Aorta (tissue), 5 donors: ENCODE measurements around the gene GAL3ST2. TPM values are rescaled to one million over a fixed set of nuclear protein-coding genes. Genes with fewer than 3 reads are reported as not detected.
"Not testable (repeated sequence)": the region's sequence is repeated elsewhere in the genome, so short reads cannot be mapped to it uniquely, and the experiment has no call there.

Experiments used
- ATAC-seq: fragments of 200-7000 bp; cut with Tn5 transposase; one replicate; pipeline ENCODE4 v1.9.1; 2022; ENCODE audit warnings: moderate library complexity; ENCODE audit not compliant: low FRiP score
- DNase-seq, 2 donors: peaks; one replicate each; pipeline ENCODE4 v3.0.0-alpha.2; 2020
- H3K27ac ChIP-seq, 2 donors: one replicate each; pipeline ENCODE4 v1.5.1; 2013; ENCODE audit warnings: low read length in 2 of 2, mild to moderate bottlenecking in 2 of 2, moderate library complexity in 2 of 2, control low read depth in 1 of 2, inconsistent platforms in 1 of 2, low read depth in 1 of 2
- H3K27me3 ChIP-seq, 2 donors: one replicate each; pipeline ENCODE4 v1.6.1; 2013; ENCODE audit warnings: control low read depth in 1 of 2, low read length in 1 of 2, mild to moderate bottlenecking in 1 of 2, moderate library complexity in 1 of 2; ENCODE audit not compliant: insufficient read depth in 2 of 2, control insufficient read depth in 1 of 2
- H3K36me3 ChIP-seq, 2 donors: one replicate each; pipeline ENCODE4 v1.6.1; 2013; ENCODE audit warnings: control low read depth in 1 of 2, low read length in 1 of 2, mild to moderate bottlenecking in 1 of 2; ENCODE audit not compliant: insufficient read depth in 2 of 2, control insufficient read depth in 1 of 2
- H3K4me1 ChIP-seq, 2 donors: one replicate each; pipeline ENCODE4 v1.6.1; 2013; ENCODE audit warnings: low read length in 2 of 2, control low read depth in 1 of 2, mild to moderate bottlenecking in 1 of 2, moderate library complexity in 1 of 2; ENCODE audit not compliant: insufficient read depth in 2 of 2, control insufficient read depth in 1 of 2
- H3K4me3 ChIP-seq, 2 donors: one replicate each; pipeline ENCODE4 v1.5.1; 2013; ENCODE audit warnings: low read length in 2 of 2, control low read depth in 1 of 2, mild to moderate bottlenecking in 1 of 2
- H3K9me3 ChIP-seq: one replicate; pipeline ENCODE4 v1.6.1; 2013; ENCODE audit warnings: mild to moderate bottlenecking, low read length; ENCODE audit not compliant: control insufficient read depth
- WGBS, 2 donors: extraction: QIAGEN DNeasy Blood & Tissue Kit; methylation state at CpG; one replicate each; pipeline ENCODE4 v1.1.7; 2013; 5-methylcytosine and 5-hydroxymethylcytosine counted together
- intact Hi-C, 2 donors: fragments of 100-400 bp; cut with DNase I; formaldehyde crosslinking; loops; one replicate each; pipeline versions ENCODE4 v1.14.2 to v1.15.0; 2022
- long read RNA-seq, 2 donors: library from polyadenylated mRNA; unstranded; transcript quantifications; one replicate each; pipeline ENCODE4 v2.0.0, GENCODE V29; 2020 to 2021
- polyA plus RNA-seq, 2 donors: library from polyadenylated mRNA; stranded (reverse); fragments of 200-250 nt; gene quantifications; one replicate each; pipeline ENCODE4 v1.2.3, GENCODE V29; 2013
- total RNA-seq, 2 donors: library from RNA; stranded (reverse); fragmentation: NEBNext Ultra II Directional; extraction: Animal tissue kit (Norgen Biotek cat#: 25700); gene quantifications; one replicate each; pipeline ENCODE4 v1.2.1, GENCODE V29; 2021
- donor health status: healthy with polysubstance abuse.
- donor health status: Bipolar disorder and iron deficiency.
- donor health status: DM: no; HTN: no; CAD: no.
- donor health status: DM: no; HTN: no; CAD: no.
- donor health status: DM: yes; HTN: yes; CAD: no.

GAL3ST2 gene
- not detected for total RNA-seq
- not detected for polyA plus RNA-seq
- long read RNA-seq, donor 1, result 0 reads
- long read RNA-seq, donor 2, result 0 reads

DNA sequence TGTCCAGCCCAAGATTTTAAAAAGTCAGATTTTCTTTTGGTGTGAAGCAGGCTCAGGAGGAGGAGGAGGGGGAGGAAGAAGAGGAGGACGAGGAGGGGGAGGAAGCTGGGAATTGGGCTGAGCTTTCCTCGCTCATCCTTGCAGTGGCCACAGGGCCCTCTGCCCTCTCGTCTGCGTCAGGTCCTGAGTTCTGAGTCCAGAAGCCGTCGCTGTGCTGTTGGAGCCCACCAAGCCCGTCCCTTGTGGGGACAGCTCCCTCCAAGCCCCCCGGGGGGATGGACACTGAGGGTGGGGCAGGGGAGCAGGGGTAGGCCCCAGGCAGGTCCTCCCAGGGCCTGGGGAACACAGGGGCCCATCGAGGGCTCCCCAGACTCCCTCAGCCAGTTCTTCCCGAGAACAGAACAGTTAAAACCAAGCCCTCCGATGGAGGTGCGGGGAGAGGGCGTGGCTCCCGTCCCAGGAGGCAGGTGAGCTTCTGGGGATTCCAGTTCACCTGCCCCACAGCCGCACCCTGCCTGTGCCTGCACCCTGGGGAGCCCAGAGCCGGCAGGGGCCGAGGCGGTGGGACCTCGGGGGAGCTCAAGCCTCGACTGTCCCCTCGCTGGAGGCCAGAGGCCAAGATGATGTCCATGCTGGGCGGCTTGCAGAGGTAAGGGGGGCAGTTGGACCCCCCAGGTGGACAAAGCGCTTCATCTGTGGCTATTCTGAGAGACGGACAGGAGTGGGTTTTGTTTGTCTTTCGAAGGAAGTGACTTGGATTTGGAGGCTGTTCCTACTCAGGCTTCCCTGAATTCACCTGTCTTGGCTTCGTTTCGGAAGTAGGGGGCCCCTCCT is at the start of gene GAL3ST2:
TSS of gene GAL3ST2 (plus strand) at position 487 of the 834 bp plus-strand sequence. CDS start at position 621, 134 bp downstream.
- intact Hi-C loops, result no loop called here
- ATAC-seq (no peak), DNase-seq (peak in 1 of 2 donors; percentile 74)
- no peak within 1 kb of the TSS for H3K27ac ChIP-seq
- H3K4me3 ChIP-seq, result no peak within 1 kb of the TSS
- no peaks in the 10 kb centered on the region for H3K36me3 ChIP-seq
- WGBS, 2 donors, result 77 to 79% methylated on average over 27 of the region's 27 CpGs
- no peaks in the 10 kb centered on the region for H3K4me1 ChIP-seq
- no peaks in the 10 kb centered on the region for H3K9me3 ChIP-seq
- H3K27me3 ChIP-seq, result no peaks in the 10 kb centered on the region

DNA sequence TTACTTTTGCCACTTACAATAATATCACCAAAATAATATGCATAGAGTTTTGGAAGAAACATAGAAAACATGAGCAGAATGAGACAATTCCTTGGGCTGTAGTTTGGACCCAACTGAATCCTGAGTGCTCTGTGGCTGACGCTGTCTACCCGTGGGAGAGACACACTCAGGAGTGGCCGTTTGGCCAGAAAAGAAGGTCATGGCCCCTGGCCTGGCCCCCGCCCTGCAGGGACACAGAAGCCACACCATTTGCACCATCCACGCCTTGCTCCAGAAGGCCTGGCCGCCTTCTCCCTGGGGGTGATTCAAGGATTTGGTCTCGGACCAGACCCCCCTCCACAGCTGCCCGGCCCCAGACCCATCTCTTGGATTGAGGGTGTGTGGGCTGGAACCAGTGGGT is 48.6 kb upstream of the GAL3ST2 start:
- no peak for ATAC-seq
- H3K4me1 ChIP-seq, result no peaks in the 10 kb centered on the region
- H3K27me3 ChIP-seq, result no peaks in the 10 kb centered on the region
- DNase-seq, result no peak
- 84 to 89% methylated on average over 8 of the region's 8 CpGs for WGBS, 2 donors
- no peaks in the 10 kb centered on the region for H3K9me3 ChIP-seq
- intact Hi-C loops, result loop anchor here in 1 of 2 donors (10.0 kb wide), 1 partner anchor 147 kb away; no protein-coding TSS in a partner anchor
- no peaks in the 10 kb centered on the region for H3K36me3 ChIP-seq
- no peak overlapping the region for H3K4me3 ChIP-seq
- H3K27ac ChIP-seq, result no peak overlapping the region

DNA sequence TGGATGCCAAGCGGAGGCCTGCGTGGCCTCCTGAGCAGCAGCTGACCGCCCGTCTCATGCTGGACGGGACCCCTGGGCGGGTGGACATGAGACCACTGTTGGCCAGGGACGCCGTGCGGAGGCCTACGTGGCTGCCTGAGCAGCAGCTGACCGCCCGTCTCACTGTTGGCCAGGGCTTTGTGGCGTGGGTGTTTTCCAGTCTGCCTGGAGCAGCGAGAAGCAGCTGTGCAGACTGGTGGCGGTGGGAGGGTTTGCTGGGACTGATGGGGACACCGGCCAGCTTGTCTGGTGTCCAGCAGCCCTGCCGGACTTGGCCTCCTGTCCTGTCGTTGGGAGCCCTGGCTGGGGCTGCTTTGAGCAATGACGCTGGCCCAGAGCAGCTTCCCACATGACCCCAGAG is 48.0 kb upstream of the GAL3ST2 start:
- ATAC-seq, result peak; percentile 54
- peak in 1 of 2 donors; percentile 77 for DNase-seq

DNA sequence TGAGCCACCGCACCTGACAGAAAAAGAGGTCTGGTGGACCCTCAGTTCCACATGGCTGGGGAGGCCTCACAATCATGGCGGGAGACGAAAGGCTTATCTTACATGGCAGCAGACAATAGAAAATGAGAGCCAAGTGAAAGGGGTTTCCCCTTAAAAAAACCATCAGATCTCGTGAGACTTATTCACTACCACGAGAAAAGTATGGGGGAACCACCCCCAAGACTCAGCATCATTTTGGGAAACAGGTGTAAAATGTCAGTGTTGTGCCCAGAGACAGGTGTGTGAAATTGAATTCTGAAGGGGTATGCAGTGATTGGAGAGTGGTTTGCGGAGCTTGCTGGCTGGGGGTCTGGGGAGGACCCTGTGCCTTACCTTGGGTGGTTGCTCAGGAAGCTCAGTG is 46.8 kb upstream of the GAL3ST2 start:
- peaks cover 0 to 2% of the 10 kb centered on the region in 2 donors for H3K27me3 ChIP-seq
- no peaks in the 10 kb centered on the region for H3K9me3 ChIP-seq
- 91 to 94% methylated on average over 6 of the region's 6 CpGs for WGBS, 2 donors
- no peaks in the 10 kb centered on the region for H3K4me1 ChIP-seq
- no peak overlapping the region for H3K4me3 ChIP-seq
- ATAC-seq (no peak), DNase-seq (no peak)
- intact Hi-C loops, result loop anchor here (10.0 kb wide), 1 partner anchor 145 kb away; no protein-coding TSS in a partner anchor
- no peak overlapping the region for H3K27ac ChIP-seq
- H3K36me3 ChIP-seq, result no peaks in the 10 kb centered on the region

More for the DNA sequence above, 48.0 kb upstream of the GAL3ST2 start:
- H3K4me1 ChIP-seq, result no peaks in the 10 kb centered on the region
- no peak overlapping the region for H3K27ac ChIP-seq
- H3K9me3 ChIP-seq, result no peaks in the 10 kb centered on the region
- no peaks in the 10 kb centered on the region for H3K36me3 ChIP-seq
- intact Hi-C loops, result loop anchor here in 1 of 2 donors (10.0 kb wide), 1 partner anchor 146 kb away; no protein-coding TSS in a partner anchor
- 66 to 76% methylated on average over 19 of the region's 19 CpGs for WGBS, 2 donors
- no peaks in the 10 kb centered on the region for H3K27me3 ChIP-seq
- no peak overlapping the region for H3K4me3 ChIP-seq

DNA sequence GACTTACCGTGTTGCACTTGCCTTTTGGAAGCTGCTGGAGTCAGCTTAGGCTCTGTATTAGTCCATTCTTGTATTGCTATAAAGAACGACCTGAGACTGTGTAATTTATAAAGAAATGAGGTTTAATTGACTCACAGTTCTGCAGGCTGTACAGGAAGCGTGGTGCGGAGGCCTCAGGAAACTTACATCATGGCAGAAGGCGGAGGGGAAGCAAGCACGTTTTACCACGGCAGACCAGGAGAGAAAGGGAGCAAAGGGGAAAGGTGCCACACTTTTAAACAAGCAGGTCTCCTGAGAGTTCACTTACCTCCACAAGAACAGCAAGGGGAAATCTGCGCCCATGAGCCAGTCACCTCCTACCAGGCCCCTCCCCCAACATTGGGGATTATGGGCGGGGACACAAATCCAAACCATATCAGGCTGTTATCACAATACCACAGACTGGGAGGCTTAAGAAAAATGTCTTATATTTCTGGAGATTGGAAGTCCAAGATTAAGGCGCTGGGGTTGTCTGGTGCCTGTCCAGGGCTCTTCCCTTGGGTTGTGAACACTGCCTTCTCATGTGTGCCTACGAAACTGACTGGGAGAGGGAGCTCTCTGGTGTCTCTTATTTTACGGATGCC is 45.8 kb upstream of the GAL3ST2 start:
- Histone ChIP-seq H3K27ac (no peak overlapping the region), H3K9me3 (no peaks in the 10 kb centered on the region), H3K4me3 (no peak overlapping the region), H3K36me3 (no peaks in the 10 kb centered on the region), H3K27me3 (peaks cover 0 to 2% of the 10 kb centered on the region in 2 donors), H3K4me1 (no peaks in the 10 kb centered on the region)
- WGBS, 2 donors, result 90 to 91% methylated on average over 12 of the region's 12 CpGs
- no peak for ATAC-seq
- intact Hi-C loops, result loop anchor here in 1 of 2 donors (10.0 kb wide), 1 partner anchor 144 kb away; no protein-coding TSS in a partner anchor
- DNase-seq, result no peak

DNA sequence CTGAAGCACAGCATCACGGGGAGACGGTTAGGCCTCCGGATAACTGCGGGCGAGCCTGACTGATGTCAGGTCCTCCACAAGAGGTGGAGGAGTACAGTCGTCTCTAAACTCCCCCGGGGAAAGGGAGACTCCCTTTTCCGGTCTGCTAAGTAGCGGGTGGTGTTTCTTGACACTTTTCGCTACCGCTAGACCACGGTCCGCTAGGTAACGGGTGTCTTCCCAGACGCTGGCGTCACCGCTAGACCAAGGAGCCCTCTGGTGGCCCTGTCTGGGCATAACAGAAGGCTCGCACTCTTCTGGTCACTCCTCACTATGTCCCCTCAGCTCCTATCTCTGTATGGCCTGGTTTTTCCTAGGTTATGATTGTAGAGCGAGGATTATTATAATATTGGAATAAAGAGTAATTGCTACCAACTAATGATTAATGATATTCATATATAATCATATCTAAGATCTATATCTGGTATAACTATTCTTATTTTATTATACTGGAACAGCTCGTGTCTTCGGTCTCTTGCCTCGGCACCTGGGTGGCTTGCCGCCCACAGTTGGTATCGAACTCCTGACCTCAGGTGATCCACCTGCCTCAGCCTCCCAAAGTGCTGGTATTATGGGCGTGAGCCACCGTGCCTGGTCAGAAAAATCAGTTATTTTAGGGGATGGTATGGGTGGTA is 44.0 kb upstream of the GAL3ST2 start:
- intact Hi-C loops, result loop anchor here in 1 of 2 donors (10.0 kb wide), 1 partner anchor 142 kb away; no protein-coding TSS in a partner anchor
- not testable (repeated sequence) for H3K36me3 ChIP-seq, H3K4me1 ChIP-seq, H3K9me3 ChIP-seq, H3K27me3 ChIP-seq, ATAC-seq, H3K27ac ChIP-seq, H3K4me3 ChIP-seq
- DNase-seq, result peak in 1 of 2 donors; percentile 90
- WGBS, 2 donors, result 37 to 38% methylated on average over 18 to 25 of the region's 26 CpGs

DNA sequence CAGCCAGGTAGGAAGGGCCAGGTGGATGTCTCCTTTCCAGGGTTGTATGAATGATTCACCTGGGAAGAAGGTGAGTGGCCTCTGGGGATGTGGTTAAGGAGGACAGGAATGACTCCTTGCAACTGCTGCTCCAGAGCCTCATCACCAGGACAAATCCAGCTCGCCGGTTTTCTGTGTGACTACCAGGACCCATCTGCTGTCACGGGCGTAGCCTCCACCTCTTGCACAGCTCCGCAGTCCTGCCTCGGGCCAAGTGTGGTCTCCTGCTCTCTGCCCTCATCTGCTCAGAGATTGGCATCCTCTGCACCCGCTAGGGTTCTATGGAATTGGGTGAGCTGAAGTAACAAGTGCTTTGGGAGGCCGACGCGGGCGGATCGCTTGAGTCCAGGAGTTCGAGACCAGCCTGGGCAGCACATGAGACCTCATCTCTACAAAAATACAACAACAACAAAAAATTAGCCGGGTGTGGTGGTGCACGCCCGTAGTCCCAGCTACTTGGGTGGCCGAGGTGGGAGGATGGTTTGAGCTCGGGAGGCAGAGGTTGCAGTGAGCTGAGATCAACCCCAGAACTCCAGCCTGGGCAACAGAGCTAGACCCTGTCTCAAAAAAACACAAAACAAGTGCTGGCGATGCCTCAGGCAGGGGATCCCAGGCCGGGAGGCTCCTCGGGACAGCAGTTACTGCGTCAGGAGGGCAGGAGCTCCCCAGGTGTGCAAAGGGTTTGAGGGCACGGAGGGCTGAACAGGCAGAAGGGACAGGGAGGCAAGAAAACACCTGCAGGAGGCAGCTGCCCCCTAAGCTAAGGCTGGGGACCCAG is 43.0 kb upstream of the GAL3ST2 start:
- peak overlapping the region in 1 of 2 donors; percentile 50 for H3K27ac ChIP-seq
- intact Hi-C loops, result loop anchor here in 1 of 2 donors (10.0 kb wide), 1 partner anchor 141 kb away; no protein-coding TSS in a partner anchor
- no peak overlapping the region for H3K4me3 ChIP-seq
- H3K9me3 ChIP-seq, result no peaks in the 10 kb centered on the region
- H3K36me3 ChIP-seq, result no peaks in the 10 kb centered on the region
- H3K27me3 ChIP-seq, result peaks cover 0 to 2% of the 10 kb centered on the region in 2 donors
- no peaks in the 10 kb centered on the region for H3K4me1 ChIP-seq
- 87 to 89% methylated on average over 23 of the region's 23 CpGs for WGBS, 2 donors
- DNase-seq, result no peak
- ATAC-seq, result no peak

DNA sequence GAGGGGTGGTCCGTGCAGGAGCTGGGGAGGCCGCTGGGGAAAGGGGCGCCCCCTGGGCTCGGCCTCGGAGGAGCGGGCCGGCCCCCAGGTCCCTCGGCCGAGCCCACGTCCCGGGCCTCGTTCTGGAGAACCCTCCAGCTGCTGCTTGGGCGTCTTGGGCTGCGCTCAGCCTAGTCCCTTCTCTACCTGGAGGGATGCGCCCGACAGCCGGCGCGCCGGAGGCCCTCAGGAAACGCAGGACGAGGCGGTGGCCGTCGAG is 42.5 kb upstream of the GAL3ST2 start:
- 1% methylated on average over 25 of the region's 25 CpGs for WGBS, 2 donors

More for the DNA sequence above, 42.5 kb upstream of the GAL3ST2 start:
- H3K4me3 ChIP-seq, result no peak overlapping the region
- no peaks in the 10 kb centered on the region for H3K4me1 ChIP-seq
- H3K36me3 ChIP-seq, result no peaks in the 10 kb centered on the region
- DNase-seq (no peak), ATAC-seq (no peak)
- H3K27ac ChIP-seq, result peak overlapping the region in 1 of 2 donors; percentile 50
- H3K27me3 ChIP-seq, result peaks cover 0 to 2% of the 10 kb centered on the region in 2 donors
- intact Hi-C loops, result loop anchor here in 1 of 2 donors (10.0 kb wide), 1 partner anchor 141 kb away; no protein-coding TSS in a partner anchor
- no peaks in the 10 kb centered on the region for H3K9me3 ChIP-seq
